SK-N-SH treated with all-trans-retinoic acid at 6 μM for 48 hours (cell line): Measurements from ENCODE around the gene FAM114A1.
A peak's percentile ranks its signal among the peaks of the same experiment; 100 is the strongest.

Experiments
- ATAC-seq: fragments of 200-7000 bp; cut with Tn5 transposase; 3 replicates; pipeline ENCODE4 v1.9.1; 2020; ENCODE audit warnings: mild to moderate bottlenecking, moderate library complexity
- ARNTL ChIP-seq: fragments of 450-650 bp; formaldehyde crosslinking; IDR thresholded peaks from 2 replicates; pipeline ENCODE4 v1.5.0; 2020; ENCODE audit warnings: low read depth, mild to moderate bottlenecking, moderate library complexity, borderline replicate concordance
- BACH2 ChIP-seq: fragments of 250-450 bp; sonication (Bioruptor Pico); IDR thresholded peaks from 2 replicates; pipeline ENCODE4 v1.9.0; 2021; ENCODE audit warnings: mild to moderate bottlenecking, borderline replicate concordance
- CSDC2 ChIP-seq: fragments of 250-450 bp; sonication (Bioruptor Pico); IDR thresholded peaks from 2 replicates; pipeline ENCODE4 v1.5.0; 2020; ENCODE audit warnings: mild to moderate bottlenecking, moderate library complexity
- CSRNP3 ChIP-seq: fragments of 250-450 bp; sonication (Bioruptor Pico); IDR thresholded peaks from 2 replicates; pipeline ENCODE4 v1.5.1; 2021; ENCODE audit warnings: mild to moderate bottlenecking, moderate library complexity
- ESRRG ChIP-seq: fragments of 250-450 bp; sonication (Bioruptor Pico); IDR thresholded peaks from 2 replicates; pipeline ENCODE4 v1.6.1; 2021; ENCODE audit warnings: mild to moderate bottlenecking
- GLIS3 ChIP-seq: fragments of 250-450 bp; sonication (Bioruptor Pico); IDR thresholded peaks from 2 replicates; pipeline ENCODE4 v1.5.0; 2020; ENCODE audit warnings: mild to moderate bottlenecking, moderate library complexity
- OSR1 ChIP-seq: fragments of 250-450 bp; sonication (Bioruptor Pico); IDR thresholded peaks from 2 replicates; pipeline ENCODE4 v1.8.0; 2022; ENCODE audit warnings: moderate library complexity, mild to moderate bottlenecking, inconsistent platforms
- PATZ1 ChIP-seq: fragments of 250-450 bp; sonication (Bioruptor Pico); IDR thresholded peaks from 2 replicates; pipeline ENCODE4 v1.8.0; 2020; ENCODE audit warnings: mild to moderate bottlenecking, moderate library complexity, borderline replicate concordance
- POU6F1 ChIP-seq: fragments of 250-450 bp; sonication (Bioruptor Pico); IDR thresholded peaks from 2 replicates; pipeline ENCODE4 v1.8.0; 2021; ENCODE audit warnings: low read depth, mild to moderate bottlenecking, moderate library complexity, borderline replicate concordance
- PPARA ChIP-seq: fragments of 250-450 bp; sonication (Bioruptor Pico); IDR thresholded peaks from 2 replicates; pipeline ENCODE4 v1.5.0; 2020; ENCODE audit warnings: mild to moderate bottlenecking, borderline replicate concordance
- RARB ChIP-seq: fragments of 250-450 bp; sonication (Bioruptor Pico); IDR thresholded peaks from 2 replicates; pipeline ENCODE4 v1.8.0; 2021; ENCODE audit warnings: mild to moderate bottlenecking, moderate library complexity
- SNAI2 ChIP-seq: fragments of 250-450 bp; sonication (Bioruptor Pico); IDR thresholded peaks from 2 replicates; pipeline ENCODE4 v1.5.0; 2020; ENCODE audit warnings: mild to moderate bottlenecking, moderate library complexity
- TCF4 ChIP-seq: fragments of 250-450 bp; sonication (Bioruptor Pico); IDR thresholded peaks from 2 replicates; pipeline ENCODE4 v1.8.0; 2021; ENCODE audit warnings: mild to moderate bottlenecking, moderate library complexity, borderline replicate concordance
- TOX ChIP-seq: fragments of 250-450 bp; sonication (Bioruptor Pico); IDR thresholded peaks from 2 replicates; pipeline ENCODE4 v1.8.0; 2021; ENCODE audit warnings: mild to moderate bottlenecking, moderate library complexity, borderline replicate concordance
- ZC3H10 ChIP-seq: fragments of 250-450 bp; sonication (Bioruptor Pico); IDR thresholded peaks from 2 replicates; pipeline ENCODE4 v1.5.1; 2021; ENCODE audit warnings: mild to moderate bottlenecking, moderate library complexity
- ZFP3 ChIP-seq: fragments of 250-450 bp; sonication (Bioruptor Pico); IDR thresholded peaks from 2 replicates; pipeline ENCODE4 v1.5.0; 2020; ENCODE audit warnings: mild to moderate bottlenecking, moderate library complexity
- ZFP30 ChIP-seq: fragments of 450-650 bp; formaldehyde crosslinking; IDR thresholded peaks from 2 replicates; pipeline ENCODE4 v1.5.0; 2022; ENCODE audit warnings: mild to moderate bottlenecking, moderate library complexity
- ZNF565 ChIP-seq: fragments of 450-650 bp; formaldehyde crosslinking; conservative IDR thresholded peaks from 2 replicates; pipeline ENCODE4 v1.5.0; 2020; ENCODE audit warnings: low read depth, mild to moderate bottlenecking, moderate library complexity
- ZNF8 ChIP-seq: fragments of 450-650 bp; formaldehyde crosslinking; IDR thresholded peaks from 2 replicates; pipeline ENCODE4 v1.5.0; 2020; ENCODE audit warnings: mild to moderate bottlenecking, moderate library complexity

Gene FAM114A1

GRCh38 chr4:38982361-38983095 lies 114.9 kb downstream of the FAM114A1 start:
- no peak for ATAC-seq
- TF ChIP-seq OSR1 (CRISPR knock-in tag) (no peak), SNAI2 (CRISPR knock-in tag) (no peak), ARNTL (no peak), ZFP3 (CRISPR knock-in tag) (no peak), TCF4 (CRISPR knock-in tag) (no peak), ZFP30 (CRISPR knock-in tag) (no peak), BACH2 (CRISPR knock-in tag) (no peak), ZNF8 (no peak), CSRNP3 (CRISPR knock-in tag) (no peak), PPARA (CRISPR knock-in tag) (no peak), POU6F1 (CRISPR knock-in tag) (no peak), ZC3H10 (CRISPR knock-in tag) (no peak), ESRRG (CRISPR knock-in tag) (no peak), GLIS3 (no peak), CSDC2 (CRISPR knock-in tag) (no peak)

GRCh38 chr4:38983291-38983690 lies 115.7 kb downstream of the FAM114A1 start:
- no peak for TF ChIP-seq PATZ1
- no peak for TF ChIP-seq ESRRG (CRISPR knock-in tag)
- no peak for TF ChIP-seq ZFP30 (CRISPR knock-in tag)
- ATAC-seq: no peak

GRCh38 chr4:38983787-38984598 lies 116.4 kb downstream of the FAM114A1 start:
- no peak for TF ChIP-seq ZFP3 (CRISPR knock-in tag)
- ATAC-seq: peak; percentile 26; the same call in 2 of the 3 replicates

GRCh38 chr4:38985410-38986100 lies 117.9 kb downstream of the FAM114A1 start:
- TF ChIP-seq ZNF565 (CRISPR knock-in tag) (no peak), ARNTL (no peak), OSR1 (CRISPR knock-in tag) (no peak), CSDC2 (CRISPR knock-in tag) (no peak), ZC3H10 (CRISPR knock-in tag) (no peak), CSRNP3 (CRISPR knock-in tag) (no peak), PATZ1 (no peak), ESRRG (CRISPR knock-in tag) (no peak), ZFP30 (CRISPR knock-in tag) (no peak), GLIS3 (no peak), RARB (CRISPR knock-in tag) (no peak), TOX (CRISPR knock-in tag) (no peak)
- ATAC-seq: no peak
